ENCODE data around the gene BNIP2. TPM values are rescaled to one million over a fixed set of nuclear protein-coding genes. Genes with fewer than 3 reads are reported as not detected.

Gene BNIP2
- total and polyA plus RNA-seq, 2 of the 13 experiments (the other 11 are each of a cell fraction or from before 2014, with no cell fraction given) = 17.4 to 57.6 TPM

GRCh38 chr15:59656897-59657634 is 32.1 kb downstream of the BNIP2 start, which contains the start of gene GTF2A2 (continued):
- TF ChIP-seq ZBTB26 (CRISPR knock-in tag; IDR thresholded peaks at IDR 0.05; ENCODE audit: borderline replicate concordance) (0 out of 2 replicates have a peak, but pooled peaks have one; percentile 66), ZMYM2 (CRISPR knock-in tag; IDR thresholded peaks at IDR 0.05) (no peak), GATAD1 (CRISPR knock-in tag; IDR thresholded peaks at IDR 0.05) (peak; percentile 86), ZSCAN21 (CRISPR knock-in tag; IDR thresholded peaks at IDR 0.05; ENCODE audit: borderline replicate concordance) (peak; percentile 37; the same call in 1 of the 2 replicates), HOXD1 (CRISPR knock-in tag; IDR thresholded peaks at IDR 0.05) (no peak), EP300 (IDR thresholded peaks at IDR 0.05; ENCODE audit: low read depth in 2 of 2, low read length in 2 of 2) (no peak), EP300 (CRISPR knock-in tag; IDR thresholded peaks at IDR 0.05; ENCODE audit: borderline replicate concordance) (0 out of 2 replicates have a peak, but pooled peaks have one; percentile 26), ZNF878 (CRISPR knock-in tag; IDR thresholded peaks at IDR 0.05) (no peak), PITX1 (CRISPR knock-in tag; IDR thresholded peaks at IDR 0.05) (no peak; the same call in 1 of the 2 replicates), PCBP1 (IDR thresholded peaks at IDR 0.05; ENCODE audit: borderline replicate concordance, low read depth, low read length) (no peak), PHF8 (CRISPR knock-in tag; IDR thresholded peaks at IDR 0.05) (peak; percentile 96), SRF (IDR thresholded peaks at IDR 0.05; ENCODE audit: low read depth, low read length) (no peak), ZNF44 (CRISPR knock-in tag; IDR thresholded peaks at IDR 0.05) (no peak), RFX3 (CRISPR knock-in tag; IDR thresholded peaks at IDR 0.05) (no peak), IRF1 (CRISPR knock-in tag; IDR thresholded peaks at IDR 0.05; ENCODE audit: low read depth) (no peak), MTA3 (CRISPR knock-in tag; IDR thresholded peaks at IDR 0.05) (0 out of 2 replicates have a peak, but pooled peaks have one; percentile 12), ZNF468 (CRISPR knock-in tag; IDR thresholded peaks at IDR 0.05) (no peak), ZNF121 (CRISPR knock-in tag; IDR thresholded peaks at IDR 0.05) (no peak)
- TF ChIP-seq, protein P1, sequence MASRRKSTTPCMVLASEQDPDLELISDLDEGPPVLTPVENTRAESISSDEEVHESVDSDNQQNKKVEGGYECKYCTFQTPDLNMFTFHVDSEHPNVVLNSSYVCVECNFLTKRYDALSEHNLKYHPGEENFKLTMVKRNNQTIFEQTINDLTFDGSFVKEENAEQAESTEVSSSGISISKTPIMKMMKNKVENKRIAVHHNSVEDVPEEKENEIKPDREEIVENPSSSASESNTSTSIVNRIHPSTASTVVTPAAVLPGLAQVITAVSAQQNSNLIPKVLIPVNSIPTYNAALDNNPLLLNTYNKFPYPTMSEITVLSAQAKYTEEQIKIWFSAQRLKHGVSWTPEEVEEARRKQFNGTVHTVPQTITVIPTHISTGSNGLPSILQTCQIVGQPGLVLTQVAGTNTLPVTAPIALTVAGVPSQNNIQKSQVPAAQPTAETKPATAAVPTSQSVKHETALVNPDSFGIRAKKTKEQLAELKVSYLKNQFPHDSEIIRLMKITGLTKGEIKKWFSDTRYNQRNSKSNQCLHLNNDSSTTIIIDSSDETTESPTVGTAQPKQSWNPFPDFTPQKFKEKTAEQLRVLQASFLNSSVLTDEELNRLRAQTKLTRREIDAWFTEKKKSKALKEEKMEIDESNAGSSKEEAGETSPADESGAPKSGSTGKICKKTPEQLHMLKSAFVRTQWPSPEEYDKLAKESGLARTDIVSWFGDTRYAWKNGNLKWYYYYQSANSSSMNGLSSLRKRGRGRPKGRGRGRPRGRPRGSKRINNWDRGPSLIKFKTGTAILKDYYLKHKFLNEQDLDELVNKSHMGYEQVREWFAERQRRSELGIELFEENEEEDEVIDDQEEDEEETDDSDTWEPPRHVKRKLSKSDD (CRISPR knock-in tag; IDR thresholded peaks at IDR 0.05; ENCODE audit: low read depth) = no peak
- TF ChIP-seq, protein P2, sequence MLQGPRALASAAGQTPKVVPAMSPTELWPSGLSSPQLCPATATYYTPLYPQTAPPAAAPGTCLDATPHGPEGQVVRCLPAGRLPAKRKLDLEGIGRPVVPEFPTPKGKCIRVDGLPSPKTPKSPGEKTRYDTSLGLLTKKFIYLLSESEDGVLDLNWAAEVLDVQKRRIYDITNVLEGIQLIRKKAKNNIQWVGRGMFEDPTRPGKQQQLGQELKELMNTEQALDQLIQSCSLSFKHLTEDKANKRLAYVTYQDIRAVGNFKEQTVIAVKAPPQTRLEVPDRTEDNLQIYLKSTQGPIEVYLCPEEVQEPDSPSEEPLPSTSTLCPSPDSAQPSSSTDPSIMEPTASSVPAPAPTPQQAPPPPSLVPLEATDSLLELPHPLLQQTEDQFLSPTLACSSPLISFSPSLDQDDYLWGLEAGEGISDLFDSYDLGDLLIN (CRISPR knock-in tag; IDR thresholded peaks at IDR 0.05; ENCODE audit: borderline replicate concordance) = no peak
- TF ChIP-seq, protein P3, sequence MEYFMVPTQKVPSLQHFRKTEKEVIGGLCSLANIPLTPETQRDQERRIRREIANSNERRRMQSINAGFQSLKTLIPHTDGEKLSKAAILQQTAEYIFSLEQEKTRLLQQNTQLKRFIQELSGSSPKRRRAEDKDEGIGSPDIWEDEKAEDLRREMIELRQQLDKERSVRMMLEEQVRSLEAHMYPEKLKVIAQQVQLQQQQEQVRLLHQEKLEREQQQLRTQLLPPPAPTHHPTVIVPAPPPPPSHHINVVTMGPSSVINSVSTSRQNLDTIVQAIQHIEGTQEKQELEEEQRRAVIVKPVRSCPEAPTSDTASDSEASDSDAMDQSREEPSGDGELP (IDR thresholded peaks at IDR 0.05; ENCODE audit: borderline replicate concordance, low read depth) = peak; percentile 12; the same call in 1 of the 2 replicates
